HG03196 (cell line): ENCODE data around the gene ZFPL1.
A peak's percentile ranks its signal among the peaks of the same experiment; 100 is the strongest.

ENCODE experiments used
- ATAC-seq: cut with Tn5 transposase; IDR thresholded peaks from one replicate; pipeline ENCODE4 v1.9.1; 2021; ENCODE audit not compliant: unreplicated experiment

ZFPL1 gene

DNA sequence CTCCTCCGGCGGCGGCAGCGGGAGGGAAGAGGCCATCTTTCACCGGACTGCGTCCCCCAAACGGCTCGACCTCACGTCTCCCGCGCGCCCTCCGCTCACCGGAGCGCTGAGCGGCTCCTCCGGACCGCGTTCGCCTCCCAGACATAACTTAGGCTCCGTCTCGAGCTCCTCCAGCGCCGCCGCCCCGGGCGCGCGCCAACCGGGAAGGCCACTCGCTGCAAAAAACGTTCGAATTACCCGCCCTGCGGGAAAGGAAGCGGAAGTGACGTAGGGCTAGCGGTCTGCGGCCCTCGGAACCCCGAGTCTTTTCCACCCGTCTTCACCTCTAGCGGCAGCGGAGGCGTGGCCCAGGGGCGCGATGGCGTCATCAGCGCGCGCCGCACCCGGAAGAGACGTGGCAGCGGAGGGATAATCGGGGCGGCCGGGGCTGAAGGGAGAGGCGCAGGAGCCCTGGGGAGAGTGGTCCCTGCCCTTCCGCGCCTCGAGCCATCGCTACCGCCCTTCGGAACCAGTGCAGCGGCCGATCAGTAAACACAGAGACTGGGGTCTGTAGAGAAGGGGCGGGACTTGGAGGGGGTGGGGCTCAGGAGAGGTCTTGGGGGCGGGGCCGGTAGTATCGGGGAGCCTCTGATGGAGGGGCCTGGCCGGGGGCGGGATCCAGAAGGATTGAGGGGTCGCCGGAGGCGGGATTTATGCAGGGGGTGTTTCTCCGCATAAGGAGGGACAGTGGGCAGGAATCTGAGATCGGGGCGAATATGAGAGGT is at the start of gene ZFPL1, which contains the start of gene CDCA5:
ZFPL1 (plus strand) TSS at position 389 of the 764 bp plus-strand sequence. CDS start 477 bp downstream, outside the sequence.
CDCA5 (minus strand) TSS at position 207 of the 764 bp plus-strand sequence; CDS start at position 145, 62 bp downstream.
- ATAC-seq, result peak; percentile 78

DNA sequence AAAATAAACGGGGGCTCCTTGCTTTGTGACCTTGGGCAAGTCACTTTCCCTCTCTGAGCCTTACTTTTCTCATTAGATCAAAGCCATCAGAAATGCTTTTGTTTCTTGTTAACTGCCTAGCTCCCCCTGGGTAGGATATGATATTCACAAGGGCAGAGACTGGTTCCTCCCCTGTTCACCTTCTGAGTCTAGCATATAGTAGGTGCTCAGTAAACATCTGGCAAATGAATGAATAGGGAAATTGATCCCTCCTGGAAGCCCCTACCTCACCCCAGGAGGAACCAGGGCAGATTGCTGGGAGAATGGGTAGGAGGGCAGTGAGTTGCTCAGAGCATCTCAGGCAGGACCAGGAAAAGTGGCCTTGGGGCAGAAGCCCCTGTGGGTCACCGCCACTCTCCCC is 49.6 kb upstream of the ZFPL1 start:
- ATAC-seq, result no peak

DNA sequence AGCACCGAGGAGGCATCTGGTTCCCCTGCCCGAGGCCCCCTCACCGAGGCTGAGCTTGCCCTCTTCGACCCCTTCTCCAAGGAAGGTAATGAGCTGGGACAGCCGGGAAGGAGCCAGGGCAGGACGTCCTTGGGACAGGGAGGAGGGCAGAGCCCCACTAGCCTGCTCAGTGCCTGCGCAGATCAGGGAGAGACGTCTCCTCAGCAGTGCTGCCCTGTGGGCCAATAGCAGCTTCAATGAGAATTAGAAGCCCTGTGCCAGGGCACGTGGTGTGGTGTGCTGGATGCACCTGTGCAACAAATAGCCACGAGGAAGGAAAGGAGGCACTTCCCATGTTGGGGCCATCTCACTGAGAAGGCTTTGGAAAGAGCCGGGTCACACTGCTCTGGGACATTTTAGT is 48.4 kb upstream of the ZFPL1 start:
- no peak for ATAC-seq

DNA sequence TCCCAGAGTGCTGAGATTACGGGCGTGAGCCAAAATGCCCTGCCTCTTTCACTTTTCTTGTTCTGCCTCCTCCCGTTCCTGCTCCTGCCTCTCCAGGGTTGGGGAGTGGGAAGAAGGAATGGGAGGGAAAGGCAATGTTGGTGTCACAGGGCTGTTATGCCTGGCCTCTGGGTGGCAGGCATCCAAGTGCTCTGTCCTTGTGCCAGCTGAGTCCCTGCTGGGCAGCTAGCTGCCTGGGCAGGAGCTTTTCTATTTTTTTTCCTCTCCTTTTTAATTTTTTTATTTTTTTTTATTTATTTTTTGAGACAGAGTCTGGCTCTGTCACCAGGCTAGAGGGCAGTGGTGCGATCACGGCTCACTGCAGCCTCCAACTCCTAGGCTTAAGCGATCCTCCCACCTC is 47.1 kb upstream of the ZFPL1 start:
- ATAC-seq, result no peak

DNA sequence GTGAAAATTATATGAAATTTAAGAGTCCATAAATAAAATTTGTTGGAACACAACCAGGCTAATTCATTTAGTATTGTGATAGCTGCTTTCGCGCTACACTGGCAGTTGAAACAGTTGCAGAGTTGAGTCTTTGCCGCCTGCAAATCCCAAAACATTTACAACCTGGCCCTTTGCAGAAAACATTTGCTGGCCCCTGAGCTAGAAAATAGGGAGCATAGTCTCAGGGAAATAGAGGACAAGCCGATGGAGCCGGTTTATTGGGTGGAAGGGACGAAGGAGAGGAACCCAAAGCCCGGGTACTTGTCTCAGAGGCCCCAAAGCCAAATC is 43.5 kb upstream of the ZFPL1 start:
- ATAC-seq, result no peak

DNA sequence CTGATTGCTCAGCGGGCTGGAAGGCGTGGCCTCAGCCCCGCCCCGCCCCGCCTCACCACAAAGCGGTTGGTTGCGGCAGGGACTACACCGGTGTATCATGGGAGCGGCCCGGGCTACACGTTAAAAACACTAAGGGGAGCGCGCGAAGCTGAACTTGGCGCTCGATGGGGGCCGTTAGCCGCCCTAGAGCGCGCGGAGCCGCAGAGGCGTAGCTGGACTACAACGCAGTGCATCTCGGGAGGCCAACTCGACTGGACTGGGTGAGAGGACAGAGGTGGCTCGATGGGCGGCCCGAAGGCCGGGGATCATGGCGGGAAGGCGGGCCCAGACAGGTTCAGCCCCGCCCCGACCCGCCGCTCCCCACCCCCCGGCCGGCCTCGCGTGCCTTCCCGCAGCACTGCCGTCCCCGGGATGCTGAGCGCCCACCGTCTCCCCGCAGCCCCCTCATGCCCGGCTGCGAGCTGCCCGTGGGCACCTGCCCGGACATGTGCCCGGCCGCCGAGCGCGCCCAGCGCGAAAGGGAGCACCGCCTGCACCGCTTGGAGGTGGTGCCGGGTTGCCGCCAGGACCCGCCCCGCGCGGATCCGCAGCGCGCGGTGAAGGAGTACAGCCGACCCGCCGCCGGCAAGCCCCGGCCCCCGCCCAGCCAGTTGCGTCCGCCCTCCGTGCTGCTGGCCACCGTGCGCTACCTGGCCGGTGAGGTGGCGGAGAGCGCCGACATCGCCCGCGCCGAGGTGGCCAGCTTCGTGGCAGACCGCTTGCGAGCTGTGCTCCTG is 43.0 kb upstream of the ZFPL1 start, which contains the start of gene SAC3D1:
SAC3D1 (plus strand) TSS at position 364 of the 776 bp plus-strand sequence; CDS start at position 447, 83 bp downstream.
- peak; percentile 79 for ATAC-seq

DNA sequence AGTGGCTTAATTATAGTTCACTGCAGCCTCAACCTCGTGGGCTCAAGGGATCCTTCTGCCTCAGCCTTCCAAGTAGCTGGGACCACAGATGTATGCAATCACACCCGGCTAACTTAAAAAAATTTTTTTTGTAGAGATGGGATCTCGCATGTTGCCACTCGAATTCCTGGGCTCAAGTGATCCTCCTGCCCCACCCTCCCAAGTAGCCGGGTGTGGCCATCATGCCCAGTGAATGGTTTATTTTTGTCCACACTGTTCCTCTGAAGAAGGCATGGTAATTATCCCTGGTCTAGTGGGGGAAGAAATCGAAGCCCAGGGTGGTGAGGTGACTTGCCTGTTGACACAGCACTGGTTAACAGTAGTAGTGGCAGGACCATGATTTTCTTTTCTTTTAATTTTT is 41.1 kb upstream of the ZFPL1 start:
- ATAC-seq, result no peak

DNA sequence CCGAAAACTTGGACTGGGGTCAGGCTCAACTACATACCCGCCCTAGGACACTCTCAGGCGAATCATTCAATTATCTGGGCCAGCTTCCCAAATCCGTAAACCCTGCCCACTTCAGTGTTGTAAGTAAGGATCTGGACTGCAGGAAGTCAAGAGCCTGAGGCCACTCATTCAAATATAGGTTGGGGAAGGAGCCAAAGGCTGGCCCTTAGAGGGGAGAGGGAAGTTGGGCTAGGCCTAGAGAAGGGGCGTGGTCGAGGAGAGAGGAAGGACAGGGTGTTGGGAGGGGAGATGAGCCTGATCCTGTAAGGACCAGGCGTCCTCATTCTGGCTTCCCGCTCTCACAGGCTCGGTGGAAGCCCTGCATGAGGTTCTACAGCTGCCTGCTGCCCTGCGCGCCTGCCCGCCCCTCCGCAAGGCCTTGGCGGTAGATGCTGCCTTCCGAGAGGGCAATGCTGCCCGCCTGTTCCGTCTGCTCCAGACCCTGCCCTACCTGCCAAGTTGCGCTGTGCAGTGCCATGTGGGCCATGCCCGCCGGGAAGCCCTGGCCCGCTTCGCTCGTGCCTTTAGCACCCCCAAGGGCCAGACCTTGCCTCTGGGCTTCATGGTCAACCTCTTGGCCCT is 40.0 kb upstream of the ZFPL1 start:
- no peak for ATAC-seq

DNA sequence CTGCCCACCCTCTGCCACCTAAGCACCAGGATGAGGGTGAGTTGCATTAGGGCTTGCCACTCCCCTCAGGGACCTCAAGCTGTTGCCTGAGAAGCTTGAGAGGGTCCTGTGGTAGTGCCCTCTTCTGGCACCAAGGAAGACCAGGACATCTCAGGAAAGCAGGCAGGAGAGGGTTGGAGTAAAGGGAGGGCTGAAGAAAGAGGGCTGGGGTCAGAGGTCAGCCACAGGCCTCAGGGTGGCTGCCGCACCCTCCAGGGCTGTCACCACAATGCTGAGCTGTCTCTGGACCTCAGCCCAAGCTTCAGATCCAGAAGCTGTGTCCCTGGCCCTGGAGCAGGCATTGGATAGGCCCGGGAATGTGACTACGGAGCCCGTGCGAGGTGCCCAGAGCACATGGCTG is 39.0 kb upstream of the ZFPL1 start:
- ATAC-seq, result no peak

DNA sequence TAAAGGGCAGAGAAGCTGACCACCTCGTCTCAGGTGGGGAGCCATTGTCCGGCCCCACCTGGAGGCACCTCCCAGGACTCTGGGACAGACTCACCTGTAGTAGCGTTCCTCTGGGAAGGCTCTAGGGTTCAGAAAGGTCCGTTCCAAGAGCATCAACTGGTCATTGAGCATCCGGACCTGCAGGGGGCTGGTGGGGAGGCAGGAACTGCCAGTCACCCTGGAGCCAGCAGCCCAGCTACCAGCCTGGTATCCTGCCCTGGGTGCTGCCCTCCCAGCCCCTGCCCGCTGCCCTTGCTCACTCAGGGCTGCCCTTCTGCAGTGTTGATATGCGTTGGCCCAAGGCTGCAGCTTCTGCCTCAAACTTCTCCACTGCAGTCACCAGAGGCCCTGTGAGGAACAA is 38.3 kb upstream of the ZFPL1 start:
- no peak for ATAC-seq

DNA sequence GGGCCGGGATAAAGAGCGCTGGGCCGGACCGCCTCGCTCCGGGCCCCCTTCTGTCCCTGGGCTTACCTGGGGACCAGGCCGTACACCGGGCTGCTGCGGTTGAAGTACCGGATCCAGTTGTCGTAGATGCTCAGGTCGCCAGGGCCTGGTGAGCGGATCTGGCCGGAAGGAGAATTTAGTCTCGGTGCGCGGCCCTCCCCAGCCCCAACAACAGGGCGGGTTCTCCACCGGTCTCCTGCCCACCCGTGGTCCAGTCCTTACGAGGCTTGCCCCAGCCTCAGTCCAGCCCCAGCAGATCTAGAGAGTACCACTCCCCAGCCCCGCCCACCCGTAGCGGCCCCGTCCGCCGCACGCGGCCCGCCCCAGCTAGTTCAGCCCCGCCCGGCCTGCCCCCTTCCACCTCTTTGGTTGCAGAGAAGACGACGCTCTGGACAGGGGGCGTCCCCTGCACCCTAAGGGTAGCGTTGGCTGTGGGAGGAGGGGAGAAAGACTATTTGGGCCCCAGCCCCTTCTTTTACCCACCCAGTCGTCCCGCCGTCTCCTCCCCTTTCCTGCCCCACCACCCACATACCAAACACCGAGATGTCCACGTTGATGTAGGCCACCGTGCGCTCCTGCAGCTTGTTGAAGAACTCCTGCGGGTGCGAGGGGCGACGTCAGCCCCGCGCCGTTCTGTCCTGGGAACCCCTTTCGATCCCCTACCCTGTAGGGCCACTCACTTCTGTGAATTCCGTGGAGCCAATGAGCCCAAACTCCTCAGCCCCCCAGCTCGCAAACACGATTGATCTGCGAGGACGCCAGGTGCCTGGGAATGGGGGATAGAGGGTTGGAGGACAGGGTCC is 36.2 kb upstream of the ZFPL1 start:
- no peak for ATAC-seq

DNA sequence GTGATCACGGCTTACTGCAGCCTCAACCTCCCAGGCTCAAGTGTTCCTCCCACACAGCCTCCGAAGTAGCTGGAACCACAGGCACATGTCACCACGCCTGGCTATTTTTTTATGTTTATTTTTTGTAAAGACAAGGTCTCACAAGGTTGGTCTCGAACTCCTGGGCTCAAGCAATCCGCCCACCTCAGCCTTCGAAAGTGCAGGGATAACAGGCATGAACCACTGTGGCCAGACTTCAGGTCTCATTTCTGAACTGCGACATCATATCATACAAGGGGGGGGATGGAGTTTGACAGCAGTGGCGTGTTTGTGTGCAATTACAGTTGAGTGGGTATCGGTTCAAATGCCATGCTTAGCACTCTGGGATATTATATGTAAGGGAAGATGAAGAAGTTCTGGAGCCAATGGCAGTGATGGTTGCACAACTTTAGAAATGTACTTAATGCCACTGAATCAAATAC is 32.6 kb upstream of the ZFPL1 start:
- ATAC-seq, result no peak

DNA sequence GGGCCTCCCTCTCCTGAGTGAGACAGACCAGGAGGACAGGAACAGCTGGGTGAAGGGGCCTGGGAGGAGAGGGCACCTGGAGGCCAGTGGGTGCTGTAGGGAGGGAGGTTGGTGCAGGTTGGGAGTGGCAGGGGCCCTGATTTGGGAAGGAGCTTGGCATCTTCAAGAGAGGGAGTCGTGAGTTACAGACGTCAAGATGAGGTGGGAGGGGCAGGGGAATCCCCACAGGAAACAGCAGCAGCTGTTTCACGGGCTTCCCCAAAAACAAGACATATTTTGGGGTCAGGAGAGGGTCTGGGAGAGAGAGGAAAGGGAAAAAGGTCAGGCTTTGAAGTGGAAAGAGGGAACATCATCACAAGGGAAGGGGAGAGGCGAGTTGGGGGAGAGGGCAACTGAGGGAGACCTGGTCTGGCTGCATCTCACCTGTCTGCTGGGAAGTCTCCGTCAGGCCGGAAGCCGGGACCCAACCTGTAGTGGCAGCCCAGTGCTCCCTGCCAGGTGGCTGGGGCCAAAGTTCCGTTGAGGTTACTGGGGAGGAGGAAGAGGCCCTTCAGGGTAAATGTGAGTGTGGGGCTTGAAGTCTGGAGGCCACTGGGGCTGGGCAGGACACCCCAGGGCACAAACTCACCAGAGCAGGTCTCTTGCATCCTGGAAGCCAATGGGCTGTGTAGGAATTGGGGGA is 30.1 kb upstream of the ZFPL1 start:
- ATAC-seq, result no peak

DNA sequence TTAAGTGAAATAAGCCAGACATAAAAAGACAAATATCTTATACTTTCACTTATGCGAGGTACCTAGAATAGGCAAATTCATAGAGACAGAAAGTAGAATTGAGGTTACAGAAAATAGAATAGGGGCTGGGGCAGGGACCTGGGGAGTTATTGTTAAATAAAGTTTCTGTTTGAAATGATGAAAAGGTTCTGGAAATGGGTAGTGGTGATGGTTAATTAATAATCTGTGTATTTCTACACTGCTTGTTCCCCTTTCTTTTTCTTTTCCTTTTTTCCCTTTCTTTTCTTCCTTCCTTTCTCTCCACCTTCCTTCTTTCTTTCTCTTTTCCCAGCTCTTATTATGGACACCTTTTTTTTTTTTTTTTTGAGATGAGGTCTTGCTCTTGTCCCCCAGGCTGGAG is 28.5 kb upstream of the ZFPL1 start:
- no peak for ATAC-seq

DNA sequence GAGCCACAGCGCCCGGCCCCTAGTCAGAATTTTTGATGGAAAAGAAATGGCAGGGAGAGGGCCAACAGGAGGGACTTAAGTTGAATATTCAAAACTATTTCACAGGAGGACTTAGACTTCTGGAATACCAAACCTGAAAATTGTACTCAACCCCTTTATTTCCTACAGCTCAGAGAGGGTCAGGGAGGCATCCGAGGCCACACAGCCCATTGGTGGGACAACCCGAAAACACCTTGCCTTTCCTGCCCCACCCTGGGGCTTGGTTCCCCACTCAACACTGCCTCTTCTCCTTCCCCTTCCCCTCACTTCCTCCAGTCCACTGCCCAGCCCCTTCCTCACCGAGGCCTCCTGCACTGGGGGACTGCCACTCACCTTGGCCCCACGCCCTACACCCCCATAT is 27.0 kb upstream of the ZFPL1 start:
- ATAC-seq, result no peak

DNA sequence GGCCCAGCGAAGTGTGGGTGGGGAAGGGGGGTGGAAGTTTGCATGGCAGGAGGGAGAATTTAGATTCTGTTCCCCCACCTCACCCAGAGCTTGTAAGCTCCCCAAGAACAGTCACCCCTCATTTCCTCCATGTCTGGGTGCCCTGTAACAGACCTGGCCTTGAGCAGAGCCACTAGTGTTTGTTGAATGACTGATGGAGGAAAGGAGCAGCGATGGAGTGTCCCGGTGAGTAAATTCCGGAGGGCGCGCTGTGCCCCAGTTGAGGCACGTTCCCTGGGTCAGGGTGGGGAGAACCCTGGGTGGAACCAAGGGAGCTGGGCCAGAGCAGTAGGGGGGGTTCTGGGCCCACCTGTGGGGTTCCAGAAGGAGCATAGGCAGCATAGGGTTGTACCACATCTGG is 26.5 kb upstream of the ZFPL1 start:
- ATAC-seq, result no peak

DNA sequence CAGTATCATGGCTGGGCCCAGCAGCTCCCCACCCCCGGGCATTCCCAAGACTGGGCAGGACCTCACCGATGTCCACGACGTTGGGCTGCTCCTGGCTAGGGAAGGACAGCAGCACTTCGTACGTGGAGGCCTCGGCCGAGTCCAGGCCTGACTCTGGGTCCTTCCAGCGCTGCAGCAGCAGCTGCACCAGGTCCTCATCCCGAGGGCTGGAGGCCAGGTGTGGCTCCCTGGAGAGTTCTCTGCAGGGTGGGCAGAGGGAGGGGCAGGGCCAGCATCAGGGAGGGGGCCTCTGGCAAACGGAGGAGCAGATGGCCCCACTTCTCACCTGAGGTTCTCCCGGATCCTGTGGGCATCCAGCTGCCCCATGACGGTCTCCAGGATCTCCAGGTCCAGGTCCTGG is 26.0 kb upstream of the ZFPL1 start:
- ATAC-seq, result no peak

DNA sequence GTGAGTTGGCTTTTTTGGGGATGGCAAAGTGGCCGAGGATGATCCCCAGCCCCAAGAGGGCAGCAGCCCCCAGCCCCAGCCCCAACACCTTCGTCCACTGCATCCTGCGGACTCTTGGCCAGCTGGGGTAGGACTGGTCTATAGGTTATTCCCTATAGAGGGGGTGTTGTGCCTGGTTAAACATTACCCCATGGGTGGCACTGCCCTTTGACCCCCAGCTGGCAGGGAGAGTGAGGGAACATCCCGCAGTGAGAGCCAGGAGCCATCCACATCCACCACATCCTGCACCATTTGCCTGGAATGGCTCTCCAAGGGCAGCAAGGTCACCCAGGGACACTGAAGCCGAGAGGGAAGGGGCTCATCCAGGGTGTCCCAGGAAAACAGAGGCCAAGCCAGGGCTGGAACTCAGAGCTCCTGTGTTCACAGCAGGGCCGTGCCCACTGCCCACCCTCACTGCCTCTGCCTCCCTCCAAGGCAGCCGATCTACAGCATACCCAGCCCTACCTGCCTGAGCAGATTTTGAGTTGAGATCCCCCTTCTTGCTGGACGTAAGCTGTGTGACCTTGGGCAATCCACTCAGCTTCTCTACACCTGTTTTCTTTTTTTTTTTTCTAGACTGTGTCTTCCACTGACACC is 25.5 kb upstream of the ZFPL1 start, which contains the start of gene NAALADL1:
NAALADL1 (minus strand) TSS at position 135 of the 636 bp plus-strand sequence; CDS start at position 103, 32 bp downstream.
- no peak for ATAC-seq

DNA sequence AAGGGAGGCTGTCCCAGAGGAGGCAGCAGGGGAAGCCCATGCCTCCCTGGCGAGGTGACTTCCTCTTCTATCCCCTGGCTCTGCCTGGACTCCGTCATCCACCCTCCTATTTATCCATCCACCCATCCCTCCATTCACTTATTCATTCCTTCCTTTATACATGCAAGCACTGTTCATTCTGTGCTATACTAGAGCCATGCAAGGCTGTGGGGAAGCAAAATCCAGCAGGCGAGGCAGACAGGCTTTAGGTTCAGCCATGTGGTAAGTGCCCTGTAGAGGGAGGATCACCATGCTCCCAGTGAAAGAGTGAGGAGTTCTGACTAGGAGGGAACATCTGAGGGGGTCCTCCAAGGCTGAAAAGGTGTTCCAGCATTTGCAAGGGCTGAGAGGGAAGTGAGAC is 24.5 kb upstream of the ZFPL1 start:
- ATAC-seq, result no peak
